HEK293 (cell line): Measurements from ENCODE around the gene NIPBL.
"Not testable (repeated sequence)": the region's sequence is repeated elsewhere in the genome, so short reads cannot be mapped to it uniquely, and the experiment has no call there.

ENCODE experiments used
- REST ChIP-seq: fragments of 450-650 bp; formaldehyde crosslinking; IDR thresholded peaks from 2 replicates; pipeline ENCODE4 v1.5.1; 2016; ENCODE audit warnings: missing biosample characterization, missing genetic modification characterization
- ZNF626 ChIP-seq: fragments of 450-650 bp; sonication (Bioruptor Pico); formaldehyde crosslinking; IDR thresholded peaks from 2 replicates; pipeline ENCODE4 v1.5.1; 2018; ENCODE audit warnings: missing biosample characterization, missing genetic modification characterization, inconsistent platforms

- not testable (repeated sequence) for TF ChIP-seq ZNF626, REST (tag by site-specific recombination)
These were observed 217.2 kb downstream of the NIPBL start for GRCh38 chr5:37093795-37094194.
